PC-9 (cell line): ENCODE results near the gene CCBE1. TPM values are rescaled to one million over a fixed set of nuclear protein-coding genes. Genes with fewer than 3 reads are reported as not detected.

Experiments used
- BruUV-seq: library from RNA; stranded (reverse); fragments of 400-500 nt; replicated peaks from 2 replicates; lab custom pipeline; 2021; lab: Mats Ljungman, UMichigan
- CTCF ChIA-PET: fragments of 300-600 bp; sonication (Branson Sonifier 250); formaldehyde crosslinking; loops from one replicate; lab custom pipeline; 2022; ENCODE audit warnings: antibody characterized with exemption; lab: Charles Lee
- POLR2A ChIA-PET: fragments of 300-600 bp; sonication (Branson Sonifier 250); formaldehyde crosslinking; loops from one replicate; lab custom pipeline; 2022; ENCODE audit warnings: antibody characterized with exemption; ENCODE audit not compliant: unreplicated experiment; lab: Charles Lee
- DNase-seq, 2 experiments: peaks; one replicate each; pipeline versions ENCODE4 v3.0.0 to v3.0.0-alpha.2; 2015 to 2022; ENCODE audit warnings: mixed read lengths in 1 of 2
- H2AFZ ChIP-seq: fragments of 200-600 bp; sonication (generic); 2 replicates; pipeline ENCODE4 v1.8.1; 2017; ENCODE audit warnings: antibody characterized with exemption
- H3F3A ChIP-seq: fragments of 200-600 bp; sonication (generic); 2 replicates; pipeline ENCODE4 v1.8.1; 2017; ENCODE audit warnings: antibody characterized with exemption, mild to moderate bottlenecking, low read depth; ENCODE audit not compliant: insufficient read depth
- H3K27ac ChIP-seq: fragments of 200-600 bp; sonication (generic); 2 replicates; pipeline ENCODE4 v1.6.1; 2016; ENCODE audit warnings: mixed run types
- H3K27me3 ChIP-seq: fragments of 200-600 bp; sonication (generic); 2 replicates; pipeline ENCODE4 v1.6.1; 2016; ENCODE audit warnings: low read depth, mixed run types; ENCODE audit not compliant: insufficient read depth
- H3K36me3 ChIP-seq: fragments of 200-600 bp; sonication (generic); 2 replicates; pipeline ENCODE4 v1.6.1; 2016; ENCODE audit warnings: low read depth, mixed run types
- H3K4me1 ChIP-seq: fragments of 200-600 bp; sonication (generic); replicated peaks from 2 replicates; pipeline ENCODE4 v1.6.1; 2016; ENCODE audit warnings: mixed run types; ENCODE audit not compliant: insufficient read depth
- H3K4me2 ChIP-seq: fragments of 200-600 bp; sonication (generic); 2 replicates; pipeline ENCODE4 v1.6.1; 2017; ENCODE audit warnings: mixed run types
- H3K4me3 ChIP-seq: fragments of 200-600 bp; sonication (generic); 2 replicates; pipeline ENCODE4 v1.6.1; 2016; ENCODE audit warnings: mixed run types
- H3K79me2 ChIP-seq: fragments of 200-600 bp; sonication (generic); 2 replicates; pipeline ENCODE4 v1.6.1; 2017; ENCODE audit warnings: low read depth, mixed run types
- H3K9me2 ChIP-seq: fragments of 200-600 bp; sonication (generic); 2 replicates; pipeline ENCODE4 v1.8.1; 2017; ENCODE audit warnings: mild to moderate bottlenecking; ENCODE audit not compliant: insufficient read depth
- H3K9me3 ChIP-seq: fragments of 200-600 bp; sonication (generic); 2 replicates; pipeline ENCODE4 v1.8.1; 2016; ENCODE audit warnings: low read depth; ENCODE audit not compliant: insufficient read depth
- H4K20me1 ChIP-seq: fragments of 200-600 bp; sonication (generic); 2 replicates; pipeline ENCODE4 v1.8.1; 2017; ENCODE audit not compliant: insufficient read depth
- EZH2 ChIP-seq: fragments of 200-600 bp; sonication (generic); IDR thresholded peaks from 2 replicates; pipeline ENCODE4 v1.8.0; 2017; ENCODE audit warnings: antibody characterized with exemption, low read depth
- intact Hi-C: fragments of 100-400 bp; cut with micrococcal nuclease; formaldehyde crosslinking; loops from one replicate; pipeline ENCODE4 v1.10.0; 2022; ENCODE audit not compliant: unreplicated experiment
- total RNA-seq: library from RNA; stranded (reverse); gene quantifications from 2 replicates; pipeline ENCODE4 v1.2.3, GENCODE V29; 2021
- TF ChIP-seq, protein P1 (sequence below): fragments of 200-600 bp; sonication (generic); conservative IDR thresholded peaks from 2 replicates; pipeline ENCODE4 v1.6.1; 2017; ENCODE audit warnings: mixed run types, antibody characterized with exemption, mild to moderate bottlenecking, moderate library complexity

Gene CCBE1
- total RNA-seq, 1 experiment from 2014 or later, result 5.8 TPM

- Histone ChIP-seq H3K4me1 (no peaks in the 10 kb centered on the region), H3K4me2 (no peak overlapping the region), H2AFZ (no peak overlapping the region), H3K79me2 (no peaks in the 10 kb centered on the region), H3K27me3 (0 out of 2 replicates have a peak, but pooled peaks cover 4% of the 10 kb centered on the region), H3F3A (no peaks in the 10 kb centered on the region), H3K9me2 (no peaks in the 10 kb centered on the region), H3K36me3 (no peaks in the 10 kb centered on the region), H4K20me1 (no peaks in the 10 kb centered on the region), H3K27ac (no peak overlapping the region), H3K9me3 (no peaks in the 10 kb centered on the region), H3K4me3 (no peak overlapping the region)
- DNase-seq, result no peak
- POLR2A ChIA-PET, result no interaction called here
- no peak for TF ChIP-seq EZH2
- TF ChIP-seq, protein P1, sequence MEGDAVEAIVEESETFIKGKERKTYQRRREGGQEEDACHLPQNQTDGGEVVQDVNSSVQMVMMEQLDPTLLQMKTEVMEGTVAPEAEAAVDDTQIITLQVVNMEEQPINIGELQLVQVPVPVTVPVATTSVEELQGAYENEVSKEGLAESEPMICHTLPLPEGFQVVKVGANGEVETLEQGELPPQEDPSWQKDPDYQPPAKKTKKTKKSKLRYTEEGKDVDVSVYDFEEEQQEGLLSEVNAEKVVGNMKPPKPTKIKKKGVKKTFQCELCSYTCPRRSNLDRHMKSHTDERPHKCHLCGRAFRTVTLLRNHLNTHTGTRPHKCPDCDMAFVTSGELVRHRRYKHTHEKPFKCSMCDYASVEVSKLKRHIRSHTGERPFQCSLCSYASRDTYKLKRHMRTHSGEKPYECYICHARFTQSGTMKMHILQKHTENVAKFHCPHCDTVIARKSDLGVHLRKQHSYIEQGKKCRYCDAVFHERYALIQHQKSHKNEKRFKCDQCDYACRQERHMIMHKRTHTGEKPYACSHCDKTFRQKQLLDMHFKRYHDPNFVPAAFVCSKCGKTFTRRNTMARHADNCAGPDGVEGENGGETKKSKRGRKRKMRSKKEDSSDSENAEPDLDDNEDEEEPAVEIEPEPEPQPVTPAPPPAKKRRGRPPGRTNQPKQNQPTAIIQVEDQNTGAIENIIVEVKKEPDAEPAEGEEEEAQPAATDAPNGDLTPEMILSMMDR, result no peak
- BruUV-seq, result no TSS peak
- CTCF ChIA-PET, result no interaction called here
- intact Hi-C loops, result no loop called here
These were observed 196.5 kb downstream of the CCBE1 start for GRCh38 chr18:59500765-59501164.

- no peak overlapping the region for H3K4me2 ChIP-seq
- H4K20me1 ChIP-seq, result no peaks in the 10 kb centered on the region
- H3K4me3 ChIP-seq, result no peak overlapping the region
- H3K36me3 ChIP-seq, result no peaks in the 10 kb centered on the region
- H3K9me3 ChIP-seq, result no peaks in the 10 kb centered on the region
- no peaks in the 10 kb centered on the region for H3F3A ChIP-seq
- ChIA-PET CTCF (no interaction called here), POLR2A (no interaction called here)
- intact Hi-C loops, result no loop called here
- no TSS peak for BruUV-seq
- no peaks in the 10 kb centered on the region for H3K9me2 ChIP-seq
- H3K27me3 ChIP-seq, result no peaks in the 10 kb centered on the region
- no peak overlapping the region for H2AFZ ChIP-seq
- H3K4me1 ChIP-seq, result no peaks in the 10 kb centered on the region
- DNase-seq, result no peak
- no peak overlapping the region for H3K27ac ChIP-seq
- TF ChIP-seq, protein P1, result no peak
- TF ChIP-seq EZH2, result no peak
- H3K79me2 ChIP-seq, result no peaks in the 10 kb centered on the region
These were observed 198.6 kb downstream of the CCBE1 start for GRCh38 chr18:59498506-59499086.

DNA sequence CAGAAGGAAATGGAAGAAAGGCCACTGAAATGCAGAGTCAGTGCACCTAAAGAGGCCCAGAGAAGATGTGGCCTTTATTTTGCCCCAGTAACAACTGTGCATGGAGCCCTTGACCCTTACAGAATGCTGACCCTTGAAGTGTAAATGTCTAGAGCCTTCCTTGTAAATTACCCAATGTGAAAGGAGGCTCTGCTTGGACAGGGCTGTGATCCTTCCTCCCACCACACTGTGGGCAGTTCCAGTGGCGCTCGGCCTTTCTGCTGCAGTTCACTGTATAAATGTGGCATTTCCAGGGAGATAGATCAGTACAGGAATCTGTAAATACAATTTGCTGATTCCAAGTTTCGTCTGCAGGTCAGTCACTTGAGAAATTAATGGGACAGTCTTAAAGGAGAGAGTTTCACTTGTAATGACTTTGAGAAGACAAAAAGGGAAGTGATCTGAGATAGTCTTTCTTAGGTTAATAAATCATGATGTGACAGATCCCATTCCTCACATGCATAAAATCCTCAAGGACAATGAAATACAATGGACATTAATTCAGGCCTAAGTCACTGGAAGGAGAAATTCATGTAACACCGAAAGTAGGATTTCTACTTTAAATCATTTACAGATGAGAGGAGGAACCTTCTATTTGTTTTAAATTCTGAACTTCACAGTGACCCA lies 204.3 kb downstream of the CCBE1 start:
- Histone ChIP-seq H3K27me3 (no peaks in the 10 kb centered on the region), H3K36me3 (no peaks in the 10 kb centered on the region), H3F3A (no peaks in the 10 kb centered on the region), H4K20me1 (no peaks in the 10 kb centered on the region), H2AFZ (no peak overlapping the region), H3K4me2 (no peak overlapping the region), H3K27ac (no peak overlapping the region), H3K9me3 (no peaks in the 10 kb centered on the region), H3K79me2 (no peaks in the 10 kb centered on the region), H3K4me3 (no peak overlapping the region), H3K4me1 (no peaks in the 10 kb centered on the region), H3K9me2 (no peaks in the 10 kb centered on the region)
- TF ChIP-seq EZH2, result no peak
- TF ChIP-seq, protein P1, result no peak
- CTCF ChIA-PET, result no interaction called here
- no peak for DNase-seq
- POLR2A ChIA-PET, result no interaction called here
- no TSS peak for BruUV-seq
- intact Hi-C loops, result no loop called here
